Ovary (tissue), 3 donors: Measurements from ENCODE around the gene DPYSL4.

Source experiments
- CTCF ChIP-seq, 3 donors: fragments of 450-650 bp in 2 of 3; fragments of 200-600 bp in 1 of 3; IDR thresholded peaks; one replicate each; pipeline versions ENCODE4 v1.5.1 to v1.8.0; 2016 to 2022; ENCODE audit warnings: antibody characterized with exemption in 3 of 3, mild to moderate bottlenecking in 1 of 3
- EP300 ChIP-seq: sonication (generic); formaldehyde crosslinking; IDR thresholded peaks from one replicate; pipeline ENCODE4 v1.6.1; 2017; ENCODE audit warnings: antibody characterized with exemption
- POLR2A ChIP-seq: fragments of 450-650 bp; IDR thresholded peaks from one replicate; pipeline ENCODE4 v1.6.1; 2017; ENCODE audit warnings: antibody characterized with exemption, mild to moderate bottlenecking, moderate library complexity
- donor health status: DM: no; HTN: no; CAD: no.

DNA sequence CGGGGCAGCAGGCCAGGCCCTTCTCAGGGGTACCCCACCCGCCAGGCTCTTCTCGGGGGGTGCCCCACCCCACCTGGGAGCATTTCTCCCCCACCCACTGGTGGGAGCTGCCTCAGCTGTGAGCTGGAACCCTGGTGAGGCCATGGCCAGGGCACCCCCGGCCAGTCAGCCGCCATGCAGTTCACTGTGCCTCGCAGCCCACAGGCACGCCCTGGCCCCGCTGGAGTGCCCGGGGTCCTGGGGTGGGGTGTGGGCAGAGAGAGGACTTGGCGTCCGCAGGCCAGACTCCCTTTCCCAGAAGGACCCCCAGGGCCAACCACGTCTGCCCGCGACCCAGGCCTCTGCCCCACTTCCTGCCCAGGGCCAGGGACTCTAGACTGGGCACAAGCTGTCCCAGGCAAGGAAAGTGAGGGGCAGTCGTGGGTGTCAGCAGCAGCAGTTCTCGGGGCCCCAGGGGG, 13.1 kb downstream of the DPYSL4 start:
- TF ChIP-seq CTCF (IDR thresholded peaks at IDR 0.05) (no peak), EP300 (no peak), POLR2A (no peak)
